Panc1 (cell line): ENCODE data around the gene ASPA.

ENCODE experiments used
- CTCF ChIP-seq: fragments of 450-650 bp; IDR thresholded peaks from 2 replicates; pipeline ENCODE4 v1.5.1; 2017; ENCODE audit warnings: mild to moderate bottlenecking
- POLR2AphosphoS5 ChIP-seq: IDR thresholded peaks from 2 replicates; pipeline ENCODE4 v1.6.1; 2012; ENCODE audit warnings: mild to moderate bottlenecking, low read depth, low read length, moderate library complexity
- REST ChIP-seq, 2 experiments: IDR thresholded peaks; 2 replicates each; pipeline ENCODE4 v1.6.1; 2011 to 2012; ENCODE audit warnings: low read depth in 2 of 2, control low read depth in 1 of 2, low read length in 1 of 2, mild to moderate bottlenecking in 1 of 2, moderate library complexity in 1 of 2; ENCODE audit not compliant: insufficient read depth in 1 of 2
- SIN3A ChIP-seq: IDR thresholded peaks from 2 replicates; pipeline ENCODE4 v1.6.1; 2012; ENCODE audit warnings: low read depth, mild to moderate bottlenecking, low read length, moderate library complexity, borderline replicate concordance; ENCODE audit not compliant: insufficient read depth
- TCF7L2 ChIP-seq: IDR thresholded peaks from 2 replicates; pipeline ENCODE4 v1.6.1; 2011; ENCODE audit warnings: mild to moderate bottlenecking, low read depth, low read length, inconsistent platforms

- TF ChIP-seq CTCF (no peak), POLR2AphosphoS5 (no peak), REST (IDR thresholded peaks at IDR 0.05; ENCODE audit: insufficient read depth in 1 of 2, low read depth in 2 of 2, low read length in 1 of 2) (no peak), SIN3A (no peak), TCF7L2 (no peak)
Measured at GRCh38 chr17:3471599-3471998, 4.2 kb upstream of the ASPA start, which contains the start of gene SPATA22.
